Loucy (cell line): Measurements from ENCODE around the gene XYLB.
"Not testable (repeated sequence)": the region's sequence is repeated elsewhere in the genome, so short reads cannot be mapped to it uniquely, and the experiment has no call there.

ENCODE experiments used
- H2AFZ ChIP-seq: fragments of 200-600 bp; sonication (generic); 2 replicates; pipeline ENCODE4 v1.6.0; 2016; ENCODE audit warnings: antibody characterized with exemption, mild to moderate bottlenecking, low read length, moderate library complexity
- H3F3A ChIP-seq: fragments of 200-600 bp; 2 replicates; pipeline ENCODE4 v1.6.0; 2016; ENCODE audit warnings: antibody characterized with exemption, low read depth, mild to moderate bottlenecking
- H3K27me3 ChIP-seq: fragments of 200-600 bp; sonication (generic); 2 replicates; pipeline ENCODE4 v1.6.1; 2014; ENCODE audit warnings: low read length, mild to moderate bottlenecking; ENCODE audit not compliant: insufficient read depth, poor library complexity, severe bottlenecking
- H3K36me3 ChIP-seq: fragments of 200-600 bp; sonication (generic); 2 replicates; pipeline ENCODE4 v1.6.1; 2016; ENCODE audit warnings: low read length; ENCODE audit not compliant: insufficient read depth
- H3K4me1 ChIP-seq: fragments of 200-600 bp; sonication (generic); 2 replicates; pipeline ENCODE4 v1.5.1; 2014; ENCODE audit warnings: low read length, mild to moderate bottlenecking; ENCODE audit not compliant: insufficient read depth, poor library complexity, severe bottlenecking
- H3K4me2 ChIP-seq: fragments of 200-600 bp; sonication (generic); 2 replicates; pipeline ENCODE4 v1.6.0; 2014; ENCODE audit warnings: antibody characterized with exemption, low read length, low read depth, mild to moderate bottlenecking; ENCODE audit not compliant: poor library complexity, severe bottlenecking
- H3K4me3 ChIP-seq: fragments of 200-600 bp; sonication (generic); 2 replicates; pipeline ENCODE4 v1.5.1; 2014; ENCODE audit warnings: low read length, mild to moderate bottlenecking, mixed read lengths; ENCODE audit not compliant: poor library complexity, severe bottlenecking
- H3K79me2 ChIP-seq: fragments of 200-600 bp; sonication (generic); 2 replicates; pipeline ENCODE4 v1.6.1; 2014; ENCODE audit warnings: low read length; ENCODE audit not compliant: insufficient read depth
- H3K9ac ChIP-seq: fragments of 200-600 bp; sonication (generic); 2 replicates; pipeline ENCODE4 v1.6.0; 2014; ENCODE audit warnings: mild to moderate bottlenecking, low read depth, low read length, moderate library complexity; ENCODE audit not compliant: poor library complexity, severe bottlenecking
- H3K9me2 ChIP-seq: fragments of 200-600 bp; sonication (generic); replicated peaks from 2 replicates; pipeline ENCODE4 v1.6.1; 2016; ENCODE audit warnings: low read depth, low read length, mixed read lengths
- H3K9me3 ChIP-seq: fragments of 200-600 bp; sonication (generic); 2 replicates; pipeline ENCODE4 v1.6.1; 2014; ENCODE audit warnings: mild to moderate bottlenecking, antibody characterized with exemption, low read length, low read depth; ENCODE audit not compliant: insufficient read depth
- H4K20me1 ChIP-seq: fragments of 200-600 bp; sonication (generic); 2 replicates; pipeline ENCODE4 v1.6.0; 2014; ENCODE audit warnings: antibody characterized with exemption, low read length, mild to moderate bottlenecking; ENCODE audit not compliant: insufficient read depth, poor library complexity, severe bottlenecking
- EZH2phosphoT487 ChIP-seq: fragments of 200-600 bp; IDR thresholded peaks from 2 replicates; pipeline ENCODE4 v1.6.1; 2018; ENCODE audit warnings: antibody characterized with exemption, mild to moderate bottlenecking, moderate library complexity, borderline replicate concordance
- TF ChIP-seq, protein P1 (sequence below): fragments of 200-600 bp; sonication (generic); conservative IDR thresholded peaks from 2 replicates; pipeline ENCODE4 v1.5.1; 2014; ENCODE audit warnings: mild to moderate bottlenecking, antibody characterized with exemption, low read length

The XYLB gene

GRCh38 chr3:38346587-38347410 is at the start of gene XYLB:
Gene XYLB, plus strand, starts transcription at chr3:38346785. Its CDS starts 84 bp downstream, at chr3:38346869.
- H3K4me2 ChIP-seq, result peak within 1 kb of the TSS; percentile 79
- no peaks in the 10 kb centered on the region for H3K9me2 ChIP-seq
- peaks cover 34% of the 10 kb centered on the region for H3K79me2 ChIP-seq
- no peaks in the 10 kb centered on the region for H3F3A ChIP-seq
- peaks cover 34% of the 10 kb centered on the region for H3K4me1 ChIP-seq
- peak within 1 kb of the TSS; percentile 95 for H2AFZ ChIP-seq
- TF ChIP-seq, protein P1, sequence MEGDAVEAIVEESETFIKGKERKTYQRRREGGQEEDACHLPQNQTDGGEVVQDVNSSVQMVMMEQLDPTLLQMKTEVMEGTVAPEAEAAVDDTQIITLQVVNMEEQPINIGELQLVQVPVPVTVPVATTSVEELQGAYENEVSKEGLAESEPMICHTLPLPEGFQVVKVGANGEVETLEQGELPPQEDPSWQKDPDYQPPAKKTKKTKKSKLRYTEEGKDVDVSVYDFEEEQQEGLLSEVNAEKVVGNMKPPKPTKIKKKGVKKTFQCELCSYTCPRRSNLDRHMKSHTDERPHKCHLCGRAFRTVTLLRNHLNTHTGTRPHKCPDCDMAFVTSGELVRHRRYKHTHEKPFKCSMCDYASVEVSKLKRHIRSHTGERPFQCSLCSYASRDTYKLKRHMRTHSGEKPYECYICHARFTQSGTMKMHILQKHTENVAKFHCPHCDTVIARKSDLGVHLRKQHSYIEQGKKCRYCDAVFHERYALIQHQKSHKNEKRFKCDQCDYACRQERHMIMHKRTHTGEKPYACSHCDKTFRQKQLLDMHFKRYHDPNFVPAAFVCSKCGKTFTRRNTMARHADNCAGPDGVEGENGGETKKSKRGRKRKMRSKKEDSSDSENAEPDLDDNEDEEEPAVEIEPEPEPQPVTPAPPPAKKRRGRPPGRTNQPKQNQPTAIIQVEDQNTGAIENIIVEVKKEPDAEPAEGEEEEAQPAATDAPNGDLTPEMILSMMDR, result peak; percentile 74
- no peak for TF ChIP-seq EZH2phosphoT487
- no peaks in the 10 kb centered on the region for H3K36me3 ChIP-seq
- H3K9ac ChIP-seq, result peak within 1 kb of the TSS; percentile 77
- H3K9me3 ChIP-seq, result no peaks in the 10 kb centered on the region
- no peaks in the 10 kb centered on the region for H4K20me1 ChIP-seq
- peak within 1 kb of the TSS; percentile 93 for H3K4me3 ChIP-seq
- no peaks in the 10 kb centered on the region for H3K27me3 ChIP-seq

DNA sequence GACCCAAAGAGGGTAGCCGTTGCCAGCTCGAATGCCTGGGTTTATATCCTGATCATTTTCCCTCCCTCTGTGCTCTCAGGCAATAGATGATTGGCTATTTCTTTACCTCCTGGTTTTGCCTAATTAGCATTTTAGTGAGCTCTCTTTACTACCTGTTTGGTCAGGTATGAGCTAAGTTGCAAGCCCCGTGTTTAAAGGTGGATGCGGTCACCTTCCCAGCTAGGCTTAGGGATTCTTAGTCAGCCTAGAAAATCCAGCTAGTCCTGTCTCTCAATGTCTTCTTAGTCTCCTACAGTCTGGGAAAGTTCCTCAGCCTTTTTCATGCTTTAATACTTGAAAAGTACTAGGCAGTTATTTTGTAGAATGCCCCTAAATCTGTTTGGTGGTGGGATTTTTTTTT is 49.5 kb upstream of the XYLB start:
- not testable (repeated sequence) for H3K9me2 ChIP-seq, H3K4me2 ChIP-seq, H3K36me3 ChIP-seq, H3K4me1 ChIP-seq, H3K9me3 ChIP-seq, H3K9ac ChIP-seq, H3K4me3 ChIP-seq, H4K20me1 ChIP-seq, H2AFZ ChIP-seq, H3K27me3 ChIP-seq, H3F3A ChIP-seq, H3K79me2 ChIP-seq

DNA sequence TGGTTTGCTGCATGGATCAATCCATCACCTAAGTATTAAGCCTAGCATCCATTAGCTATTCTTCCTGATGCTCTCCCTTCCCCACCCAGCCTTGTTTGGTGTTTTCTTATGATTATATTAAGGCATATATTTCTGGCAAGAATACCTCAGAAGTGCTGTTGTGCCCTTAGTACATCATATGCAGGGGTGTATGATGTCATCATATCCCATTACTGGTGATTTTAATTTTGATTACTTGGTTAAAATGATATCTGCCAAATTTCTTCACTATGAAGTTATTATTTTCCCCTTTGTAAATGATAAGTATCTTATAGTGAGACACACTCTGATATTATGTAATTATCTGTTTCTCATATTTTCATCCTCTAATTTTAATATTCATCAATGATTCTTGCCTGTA is 49.0 kb upstream of the XYLB start:
- Histone ChIP-seq H3F3A (no peaks in the 10 kb centered on the region), H3K27me3 (no peaks in the 10 kb centered on the region), H3K4me2 (no peak overlapping the region)

More for the DNA sequence above, 49.0 kb upstream of the XYLB start:
- no peaks in the 10 kb centered on the region for H4K20me1 ChIP-seq
- H2AFZ ChIP-seq, result no peak overlapping the region
- H3K9ac ChIP-seq, result no peak overlapping the region
- H3K9me2 ChIP-seq, result no peaks in the 10 kb centered on the region
- no peaks in the 10 kb centered on the region for H3K4me1 ChIP-seq
- H3K79me2 ChIP-seq, result no peaks in the 10 kb centered on the region
- H3K36me3 ChIP-seq, result no peaks in the 10 kb centered on the region
- H3K4me3 ChIP-seq, result no peak overlapping the region
- TF ChIP-seq, protein P1, result no peak
- TF ChIP-seq EZH2phosphoT487, result no peak
- H3K9me3 ChIP-seq, result no peaks in the 10 kb centered on the region
